GM10248 (cell line): ENCODE measurements around the gene KHDRBS1.
"Not testable (repeated sequence)": the region's sequence is repeated elsewhere in the genome, so short reads cannot be mapped to it uniquely, and the experiment has no call there.

Source experiments
- CTCF ChIA-PET: fragments of 300-600 bp; sonication (Branson Sonifier 250); formaldehyde crosslinking; extraction: SDS; loops from one replicate; lab custom pipeline; 2021; ENCODE audit warnings: antibody characterized with exemption; lab: Yijun Ruan, JAX
- POLR2A ChIA-PET: fragments of 350-650 bp; sonication (Branson Sonifier 250); formaldehyde crosslinking; extraction: SDS; loops from one replicate; lab custom pipeline; 2020; ENCODE audit warnings: antibody characterized with exemption; lab: Yijun Ruan, JAX
- DNase-seq: peaks from one replicate; pipeline ENCODE4 v3.0.0; 2012; ENCODE audit errors: extremely low spot score
- TF ChIP-seq, protein P1 (sequence below): IDR thresholded peaks from 2 replicates; pipeline ENCODE4 v1.5.1; 2012; ENCODE audit warnings: mild to moderate bottlenecking, low read depth; ENCODE audit errors: extremely low read depth, missing control alignments, control extremely low read depth

KHDRBS1 gene

DNA sequence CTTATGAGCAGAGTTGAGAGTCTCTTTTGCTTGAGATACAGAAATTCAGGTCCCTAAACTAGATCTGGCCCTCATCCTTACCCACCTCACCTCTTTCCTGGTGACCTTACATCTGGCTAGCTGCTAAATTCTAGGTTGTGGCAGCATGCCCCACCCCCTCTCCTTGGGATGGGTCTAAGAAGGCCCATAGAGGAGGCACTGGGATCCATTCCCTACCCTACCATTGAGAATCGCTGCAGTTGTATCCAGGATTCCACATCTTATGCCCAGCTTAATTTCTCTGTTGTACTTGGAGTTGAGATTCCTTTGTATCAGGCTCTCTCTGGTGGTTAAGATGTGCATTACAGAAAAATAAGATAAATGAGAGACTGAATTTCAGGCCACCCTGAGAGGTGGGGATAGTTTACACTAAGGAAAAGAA, 49.6 kb downstream of the KHDRBS1 start:
- TF ChIP-seq, protein P1, sequence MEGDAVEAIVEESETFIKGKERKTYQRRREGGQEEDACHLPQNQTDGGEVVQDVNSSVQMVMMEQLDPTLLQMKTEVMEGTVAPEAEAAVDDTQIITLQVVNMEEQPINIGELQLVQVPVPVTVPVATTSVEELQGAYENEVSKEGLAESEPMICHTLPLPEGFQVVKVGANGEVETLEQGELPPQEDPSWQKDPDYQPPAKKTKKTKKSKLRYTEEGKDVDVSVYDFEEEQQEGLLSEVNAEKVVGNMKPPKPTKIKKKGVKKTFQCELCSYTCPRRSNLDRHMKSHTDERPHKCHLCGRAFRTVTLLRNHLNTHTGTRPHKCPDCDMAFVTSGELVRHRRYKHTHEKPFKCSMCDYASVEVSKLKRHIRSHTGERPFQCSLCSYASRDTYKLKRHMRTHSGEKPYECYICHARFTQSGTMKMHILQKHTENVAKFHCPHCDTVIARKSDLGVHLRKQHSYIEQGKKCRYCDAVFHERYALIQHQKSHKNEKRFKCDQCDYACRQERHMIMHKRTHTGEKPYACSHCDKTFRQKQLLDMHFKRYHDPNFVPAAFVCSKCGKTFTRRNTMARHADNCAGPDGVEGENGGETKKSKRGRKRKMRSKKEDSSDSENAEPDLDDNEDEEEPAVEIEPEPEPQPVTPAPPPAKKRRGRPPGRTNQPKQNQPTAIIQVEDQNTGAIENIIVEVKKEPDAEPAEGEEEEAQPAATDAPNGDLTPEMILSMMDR, result peak; percentile 61
- peak; percentile 43 for DNase-seq
- ChIA-PET POLR2A (interaction anchor here (2.3 kb wide), 1 partner anchor 10 kb away, joined by 13 read pairs; the partner anchor contains the start of gene TMEM39B), CTCF (interaction anchor here (0.7 to 2.2 kb wide), 27 partner anchors 9 to 397 kb away, joined by 3 to 23 read pairs (median 4); partner anchors contain the start of gene TMEM39B)

DNA sequence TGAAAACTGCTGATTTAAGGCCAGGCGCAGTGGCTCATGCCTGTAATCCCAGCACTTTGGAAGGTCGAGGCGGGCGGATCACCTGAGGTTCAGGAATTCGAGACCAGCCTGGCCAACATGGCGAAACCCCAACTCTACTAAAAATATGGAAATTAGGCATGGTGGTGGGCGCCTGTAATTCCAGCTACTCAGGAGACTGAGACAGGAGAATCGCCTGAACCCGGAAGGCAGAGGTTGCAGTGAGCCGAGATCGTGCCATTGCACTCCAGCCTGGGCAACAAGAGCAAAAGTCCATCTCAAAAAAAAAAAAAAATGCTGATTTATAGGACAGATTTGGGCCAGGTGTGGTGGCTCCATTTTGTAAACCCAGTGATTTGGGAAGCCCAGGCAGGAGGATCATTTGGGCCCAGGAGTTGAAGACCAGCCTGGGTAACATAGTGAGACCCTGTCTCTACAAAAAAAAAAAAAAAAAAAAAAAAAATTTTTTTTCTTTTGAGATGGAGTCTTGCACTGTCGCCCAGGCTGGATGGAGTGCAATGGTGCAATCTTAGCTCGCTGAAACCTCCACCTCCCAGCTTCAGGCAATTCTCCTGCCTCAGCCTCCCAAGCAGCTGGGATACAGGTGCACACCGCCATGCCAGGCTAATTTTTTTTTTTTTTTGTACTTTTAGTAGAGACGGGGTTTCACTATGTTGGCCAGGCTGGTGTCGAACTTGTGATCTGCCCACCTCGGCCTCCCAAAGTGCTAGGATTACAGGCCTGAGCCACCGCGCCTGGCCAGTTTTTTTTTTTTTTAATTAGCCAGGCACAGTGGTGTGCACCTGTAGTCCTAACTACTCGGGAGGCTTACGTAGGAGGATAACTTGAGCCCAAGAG, 52.2 kb downstream of the KHDRBS1 start:
- POLR2A ChIA-PET, result interaction anchor here (0.7 kb wide), 1 partner anchor 33 kb away, joined by 3 read pairs; no protein-coding TSS in a partner anchor

DNA sequence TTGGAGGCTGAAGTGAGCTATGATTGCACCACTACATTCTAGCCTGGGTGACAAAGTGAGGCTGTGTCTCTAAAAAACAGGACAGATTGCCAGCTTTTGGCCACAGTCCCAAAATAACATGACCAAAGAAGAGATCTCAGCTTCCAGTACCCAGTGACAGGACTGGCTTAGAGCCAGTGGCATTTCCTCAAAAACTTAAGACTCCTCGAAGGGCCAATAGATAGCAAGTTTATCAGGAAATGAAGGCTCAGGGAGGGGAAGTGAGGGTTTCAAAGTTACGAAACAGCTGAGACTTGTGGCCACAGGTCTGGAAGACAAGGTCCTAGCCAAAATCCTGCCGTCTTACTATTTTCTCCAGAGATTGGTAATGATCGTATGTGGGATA, 52.8 kb downstream of the KHDRBS1 start:
- TF ChIP-seq, protein P1, result no peak
- ChIA-PET POLR2A (interaction anchor here (0.7 kb wide), 1 partner anchor 33 kb away, joined by 3 read pairs; no protein-coding TSS in a partner anchor), CTCF (no interaction called here)
- no peak for DNase-seq

More for the DNA sequence above, 52.2 kb downstream of the KHDRBS1 start:
- not testable (repeated sequence) for DNase-seq
- CTCF ChIA-PET, result interaction anchor here (1.0 kb wide), 1 partner anchor 62 kb away, joined by 3 read pairs; no protein-coding TSS in a partner anchor

DNA sequence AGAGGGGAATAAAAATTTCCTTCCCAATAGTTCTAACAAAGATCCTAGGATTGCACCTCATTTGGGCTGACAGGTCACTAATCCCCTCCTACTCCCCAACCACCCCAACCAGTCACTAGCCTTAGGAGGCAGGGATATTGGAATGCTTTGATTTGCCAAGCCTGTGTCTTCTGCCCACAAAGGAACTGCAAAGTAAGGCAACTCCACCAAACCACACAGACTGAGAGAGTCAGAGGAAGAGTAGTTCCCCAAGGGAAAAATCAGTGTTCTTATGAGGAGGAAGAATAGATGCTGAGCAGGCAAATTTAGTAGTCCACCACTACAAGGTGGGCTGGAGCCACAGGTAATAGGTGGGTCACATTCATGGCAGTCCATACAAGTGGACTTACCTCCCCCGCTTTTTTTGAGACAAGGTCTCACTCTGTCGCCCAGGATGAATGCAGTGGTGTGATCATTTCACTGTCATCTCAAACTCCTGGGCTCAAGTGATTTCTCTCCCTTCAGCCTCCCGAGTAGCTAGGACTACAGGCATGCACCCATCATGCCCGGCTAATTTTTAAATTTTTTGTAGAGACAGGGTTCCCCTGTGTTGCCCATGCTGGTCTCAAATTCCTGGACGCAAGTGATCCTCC, 55.4 kb downstream of the KHDRBS1 start:
- CTCF ChIA-PET, result no interaction called here

DNA sequence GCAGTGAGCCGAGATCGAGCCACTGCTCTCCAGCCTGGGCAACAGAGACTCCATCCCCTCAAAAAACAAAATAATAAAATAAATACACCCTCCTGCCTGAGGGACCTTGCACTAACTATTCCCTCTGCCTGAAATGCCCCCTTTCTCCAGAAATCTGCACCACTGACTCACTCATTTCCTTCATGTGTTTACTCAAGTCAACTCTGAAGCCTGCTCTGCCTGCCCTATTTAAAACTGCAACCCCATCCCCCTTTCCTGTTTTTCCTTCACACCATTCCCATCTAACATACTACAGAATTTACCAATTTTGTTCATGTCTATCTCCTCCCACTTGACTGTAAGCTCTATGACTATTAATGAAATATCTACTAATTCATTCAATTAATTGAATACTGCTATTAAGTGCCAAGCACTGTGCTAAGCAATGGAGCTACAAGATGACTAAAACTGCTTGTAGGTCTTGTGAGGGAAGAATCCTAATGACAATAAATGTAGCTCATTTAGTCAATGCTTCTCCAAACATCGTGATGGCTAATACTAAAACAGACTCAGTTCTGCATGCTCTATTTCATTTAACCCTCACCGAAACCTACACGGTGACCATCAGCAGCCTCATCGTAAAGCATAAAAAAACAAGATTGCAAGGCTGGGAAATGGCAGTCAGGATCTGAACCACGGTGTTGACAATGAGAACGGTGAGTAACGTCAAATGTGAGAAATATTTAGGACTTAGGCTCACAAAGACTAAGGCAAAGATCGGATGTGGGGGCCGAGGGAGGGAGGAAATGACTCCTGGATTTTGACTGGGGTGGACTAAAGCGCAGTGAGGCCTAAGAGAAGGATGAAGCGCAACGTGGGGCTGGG, 58.3 kb downstream of the KHDRBS1 start:
- DNase-seq, result no peak
- ChIA-PET POLR2A (interaction anchor here (0.6 to 2.1 kb wide), 3 partner anchors 10 to 165 kb away, joined by 3 to 13 read pairs (median 9); partner anchors contain the start of gene KPNA6), CTCF (interaction anchor here (1.0 to 3.6 kb wide), 9 partner anchors 9 to 244 kb away, joined by 3 to 24 read pairs (median 9); partner anchors contain the start of gene KPNA6)
- TF ChIP-seq, protein P1, result no peak

More for the DNA sequence above, 55.4 kb downstream of the KHDRBS1 start:
- POLR2A ChIA-PET, result interaction anchor here (0.6 kb wide), 1 partner anchor 148 kb away, joined by 3 read pairs; no protein-coding TSS in a partner anchor
- TF ChIP-seq, protein P1, result no peak
- no peak for DNase-seq

DNA sequence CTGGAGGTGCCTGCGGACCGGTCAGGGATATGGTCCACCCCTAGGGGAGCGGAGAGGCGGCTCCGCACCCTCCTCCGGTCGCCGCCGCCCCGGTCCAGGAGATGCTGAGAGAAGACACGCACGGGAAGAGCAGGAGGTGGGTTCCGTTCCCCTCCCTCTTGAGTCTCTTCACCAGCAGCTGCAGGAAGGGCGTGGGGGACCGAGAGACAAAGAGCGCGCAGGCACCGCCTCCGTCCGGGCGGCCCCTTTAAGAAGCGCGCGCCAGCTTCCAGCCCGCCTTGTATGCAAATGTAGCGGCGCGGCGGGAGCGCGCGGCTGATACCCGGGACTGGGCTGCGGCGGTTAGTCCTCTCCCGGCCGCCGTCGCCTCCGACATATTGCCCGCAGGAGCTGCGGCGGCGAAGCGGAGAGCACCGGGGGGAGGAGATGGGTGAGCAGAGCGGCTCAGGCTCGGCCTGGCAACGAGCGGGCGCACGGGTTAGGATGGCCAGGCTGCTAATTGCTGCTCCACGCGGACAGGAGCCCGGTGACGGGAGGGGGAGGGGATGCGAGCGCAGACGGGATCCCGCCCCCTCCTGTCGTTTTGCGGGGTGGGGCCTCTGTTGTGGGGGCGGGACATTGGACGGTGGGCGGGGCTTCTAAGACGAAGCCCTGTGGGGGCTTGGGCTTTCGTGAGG, 59.1 kb downstream of the KHDRBS1 start, which contains the start of gene TMEM39B:
TMEM39B (plus strand) TSS at position 318 of the 677 bp plus-strand sequence; CDS start at position 427, 109 bp downstream.
- ChIA-PET CTCF (interaction anchor here (0.8 to 3.6 kb wide), 16 partner anchors 8 to 176 kb away, joined by 3 to 24 read pairs (median 4); partner anchors contain the start of gene KPNA6), POLR2A (interaction anchor here (0.5 to 2.1 kb wide), 10 partner anchors 10 to 1112 kb away, joined by 3 to 13 read pairs (median 4); partner anchors contain the start of genes BSDC1, KPNA6 and MARCKSL1)
- TF ChIP-seq, protein P1, result no peak
- peak; percentile 98 for DNase-seq
